Measurements from ENCODE around the gene DNAJA4.

GRCh38 chr15:78307976-78308375 lies 43.6 kb downstream of the DNAJA4 start:
- TF ChIP-seq CTCF (IDR thresholded peaks at IDR 0.05) (no peak), SMC3 (IDR thresholded peaks at IDR 0.05) (no peak), POLR2A (IDR thresholded peaks at IDR 0.05; ENCODE audit: low read length) (no peak), NR3C1 (IDR thresholded peaks at IDR 0.05) (no peak), ZSCAN20 (CRISPR knock-in tag; IDR thresholded peaks at IDR 0.05) (no peak), RCOR1 (IDR thresholded peaks at IDR 0.05; ENCODE audit: low read depth, low read length) (no peak), NFE2L2 (conservative IDR thresholded peaks at IDR 0.05; ENCODE audit: low read length) (no peak), EP300 (IDR thresholded peaks at IDR 0.05) (no peak), RAD21 (conservative IDR thresholded peaks at IDR 0.05 in 1 of 2, IDR thresholded peaks at IDR 0.05 in 1 of 2) (no peak), HMGXB4 (CRISPR knock-in tag; IDR thresholded peaks at IDR 0.05; ENCODE audit: borderline replicate concordance) (no peak), RFX5 (IDR thresholded peaks at IDR 0.05) (no peak), ZNF302 (CRISPR knock-in tag; IDR thresholded peaks at IDR 0.05) (no peak)

Data from A549 (cell line).